Neural progenitor cell (in vitro differentiated cells): ENCODE data around the gene STEAP2. TPM values are rescaled to one million over a fixed set of nuclear protein-coding genes. Genes with fewer than 3 reads are reported as not detected.

Experiments
- DNase-seq: peaks from one replicate; pipeline ENCODE4 v3.0.0-alpha.2; 2016; ENCODE audit warnings: low spot score
- H2AFZ ChIP-seq: fragments of 200-600 bp; sonication (generic); replicated peaks from 2 replicates; pipeline ENCODE4 v1.6.1; 2016; ENCODE audit warnings: antibody characterized with exemption
- H3F3A ChIP-seq: fragments of 200-600 bp; sonication (generic); 2 replicates; pipeline ENCODE4 v1.6.1; 2016; ENCODE audit warnings: antibody characterized with exemption, low read depth
- H3K27ac ChIP-seq: fragments of 200-600 bp; sonication (generic); 2 replicates; pipeline ENCODE4 v1.5.1; 2016; ENCODE audit warnings: mild to moderate bottlenecking
- H3K27me3 ChIP-seq: fragments of 200-600 bp; sonication (generic); 2 replicates; pipeline ENCODE4 v1.6.1; 2016; ENCODE audit warnings: mild to moderate bottlenecking, moderate library complexity
- H3K36me3 ChIP-seq: fragments of 200-600 bp; sonication (generic); 2 replicates; pipeline ENCODE4 v1.5.1; 2016
- H3K4me1 ChIP-seq: fragments of 200-600 bp; sonication (generic); 2 replicates; pipeline ENCODE4 v1.6.1; 2016; ENCODE audit warnings: mixed run types
- H3K4me2 ChIP-seq: fragments of 200-600 bp; sonication (generic); 2 replicates; pipeline ENCODE4 v1.6.1; 2016
- H3K4me3 ChIP-seq: fragments of 200-600 bp; sonication (generic); 2 replicates; pipeline ENCODE4 v1.5.1; 2016
- H3K79me2 ChIP-seq: fragments of 200-600 bp; sonication (generic); 2 replicates; pipeline ENCODE4 v1.6.1; 2016; ENCODE audit warnings: low read depth
- H3K9ac ChIP-seq: fragments of 200-600 bp; sonication (generic); 2 replicates; pipeline ENCODE4 v1.6.1; 2016
- H3K9me3 ChIP-seq: fragments of 200-600 bp; sonication (generic); 2 replicates; pipeline ENCODE4 v1.5.1; 2016; ENCODE audit warnings: low read depth
- H4K20me1 ChIP-seq: fragments of 200-600 bp; sonication (generic); 2 replicates; pipeline ENCODE4 v1.6.1; 2016; ENCODE audit warnings: low read depth
- H3K27ac Mint-ChIP-seq: 3 replicates; pipeline ENCODE4 v1.8.0; 2021; ENCODE audit warnings: mixed read lengths
- H3K27me3 Mint-ChIP-seq: 2 replicates; pipeline ENCODE4 v1.8.0; 2022; ENCODE audit warnings: low read depth, mild to moderate bottlenecking, inconsistent platforms, moderate library complexity, mixed read lengths; ENCODE audit not compliant: insufficient read depth
- H3K36me3 Mint-ChIP-seq: 3 replicates; pipeline ENCODE4 v1.8.0; 2021; ENCODE audit warnings: mixed read lengths
- H3K4me1 Mint-ChIP-seq: 3 replicates; pipeline ENCODE4 v1.8.0; 2021; ENCODE audit warnings: mixed read lengths
- H3K4me3 Mint-ChIP-seq: 3 replicates; pipeline ENCODE4 v1.8.0; 2021; ENCODE audit warnings: mild to moderate bottlenecking, moderate library complexity, mixed read lengths
- H3K9me3 Mint-ChIP-seq: 3 replicates; pipeline ENCODE4 v1.8.0; 2020; ENCODE audit warnings: mixed read lengths
- EZH2 ChIP-seq: fragments of 200-600 bp; sonication (generic); IDR thresholded peaks from 2 replicates; pipeline ENCODE4 v1.6.1; 2017; ENCODE audit warnings: antibody characterized with exemption, mild to moderate bottlenecking, moderate library complexity
- EZH2phosphoT487 ChIP-seq: fragments of 200-600 bp; sonication (generic); IDR thresholded peaks from 2 replicates; pipeline ENCODE4 v1.6.1; 2017; ENCODE audit warnings: antibody characterized with exemption
- total RNA-seq: library from RNA; depleted of rRNA; stranded (reverse); fragments of >200 nt; gene quantifications from 2 replicates; pipeline ENCODE4 v1.2.3, GENCODE V29; 2015; ENCODE audit warnings: low replicate concordance
- TF ChIP-seq, protein P1 (sequence below): fragments of 200-600 bp; sonication (generic); IDR thresholded peaks from 2 replicates; pipeline ENCODE4 v1.5.1; 2017; ENCODE audit warnings: antibody characterized with exemption, mild to moderate bottlenecking

The STEAP2 gene
- total RNA-seq, 1 donor from 2014 or later = 3.6 TPM

DNA sequence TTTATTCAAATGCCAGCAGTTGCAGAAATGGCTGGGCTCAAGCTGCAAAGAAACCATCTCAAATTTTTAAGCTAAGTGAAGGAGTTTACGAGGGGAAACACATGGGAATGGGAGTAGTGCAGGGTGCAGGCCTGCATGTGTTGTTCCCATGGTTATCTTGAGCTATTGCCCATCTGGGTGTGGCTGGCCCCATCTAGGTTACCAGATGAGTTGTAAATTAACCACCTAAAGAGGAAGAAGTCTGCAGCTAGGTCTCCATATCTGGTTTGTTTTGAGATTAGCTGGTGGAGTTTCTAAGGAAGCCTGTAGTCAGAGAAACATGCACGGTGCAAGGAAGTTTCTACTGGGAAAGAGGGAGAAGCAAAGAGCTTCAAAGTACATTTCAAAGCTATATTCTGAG, 23.3 kb upstream of the STEAP2 start:
- peaks cover 14% of the 10 kb centered on the region for H3K9me3 Mint-ChIP-seq
- no peak overlapping the region for H3K27ac Mint-ChIP-seq
- H3K27me3 ChIP-seq = no peaks in the 10 kb centered on the region
- no peak overlapping the region for H3K27ac ChIP-seq
- no peaks in the 10 kb centered on the region for H3K79me2 ChIP-seq
- H3K9me3 ChIP-seq = peaks cover 7% of the 10 kb centered on the region
- no peak overlapping the region for H3K9ac ChIP-seq
- no peak for TF ChIP-seq EZH2
- TF ChIP-seq EZH2phosphoT487 = no peak
- TF ChIP-seq, protein P1, sequence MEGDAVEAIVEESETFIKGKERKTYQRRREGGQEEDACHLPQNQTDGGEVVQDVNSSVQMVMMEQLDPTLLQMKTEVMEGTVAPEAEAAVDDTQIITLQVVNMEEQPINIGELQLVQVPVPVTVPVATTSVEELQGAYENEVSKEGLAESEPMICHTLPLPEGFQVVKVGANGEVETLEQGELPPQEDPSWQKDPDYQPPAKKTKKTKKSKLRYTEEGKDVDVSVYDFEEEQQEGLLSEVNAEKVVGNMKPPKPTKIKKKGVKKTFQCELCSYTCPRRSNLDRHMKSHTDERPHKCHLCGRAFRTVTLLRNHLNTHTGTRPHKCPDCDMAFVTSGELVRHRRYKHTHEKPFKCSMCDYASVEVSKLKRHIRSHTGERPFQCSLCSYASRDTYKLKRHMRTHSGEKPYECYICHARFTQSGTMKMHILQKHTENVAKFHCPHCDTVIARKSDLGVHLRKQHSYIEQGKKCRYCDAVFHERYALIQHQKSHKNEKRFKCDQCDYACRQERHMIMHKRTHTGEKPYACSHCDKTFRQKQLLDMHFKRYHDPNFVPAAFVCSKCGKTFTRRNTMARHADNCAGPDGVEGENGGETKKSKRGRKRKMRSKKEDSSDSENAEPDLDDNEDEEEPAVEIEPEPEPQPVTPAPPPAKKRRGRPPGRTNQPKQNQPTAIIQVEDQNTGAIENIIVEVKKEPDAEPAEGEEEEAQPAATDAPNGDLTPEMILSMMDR = no peak
- no peaks in the 10 kb centered on the region for H3K36me3 ChIP-seq
- H3K4me2 ChIP-seq = no peak overlapping the region
- H3K36me3 Mint-ChIP-seq = no peaks in the 10 kb centered on the region
- H3F3A ChIP-seq = no peaks in the 10 kb centered on the region
- no peak for DNase-seq
- H4K20me1 ChIP-seq = no peaks in the 10 kb centered on the region
- no peaks in the 10 kb centered on the region for H3K4me1 Mint-ChIP-seq
- no peak overlapping the region for H2AFZ ChIP-seq
- H3K4me3 Mint-ChIP-seq = no peak overlapping the region
- no peaks in the 10 kb centered on the region for H3K27me3 Mint-ChIP-seq
- H3K4me1 ChIP-seq = no peaks in the 10 kb centered on the region
- H3K4me3 ChIP-seq = no peak overlapping the region

DNA sequence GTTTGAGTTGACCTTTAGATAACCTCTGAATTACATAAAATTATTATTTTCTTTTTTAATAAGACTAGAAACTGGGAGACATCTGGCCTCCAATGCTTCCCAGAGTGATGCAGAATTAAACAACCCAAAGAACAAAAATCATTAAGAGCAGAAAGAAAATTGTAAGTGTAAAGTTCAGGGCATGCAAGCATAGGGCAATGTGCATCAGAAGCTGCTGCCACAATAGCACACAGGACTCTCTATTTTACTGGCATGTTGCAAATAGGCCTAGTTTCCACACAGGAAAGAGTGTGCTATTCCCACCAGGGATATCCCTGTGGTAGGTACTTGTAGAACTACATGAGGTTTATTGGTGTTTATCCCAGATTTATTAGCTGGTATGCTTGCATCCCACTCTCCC, 20.5 kb upstream of the STEAP2 start:
- no peak overlapping the region for H2AFZ ChIP-seq
- no peak overlapping the region for H3K4me3 ChIP-seq
- H3K4me1 Mint-ChIP-seq = no peaks in the 10 kb centered on the region
- no peak overlapping the region for H3K9ac ChIP-seq
- peaks cover 10% of the 10 kb centered on the region for H3K9me3 Mint-ChIP-seq
- H3K36me3 Mint-ChIP-seq = no peaks in the 10 kb centered on the region
- no peaks in the 10 kb centered on the region for H3K36me3 ChIP-seq
- no peaks in the 10 kb centered on the region for H3K27me3 Mint-ChIP-seq
- no peak overlapping the region for H3K27ac Mint-ChIP-seq
- H3K4me1 ChIP-seq = no peaks in the 10 kb centered on the region
- H3K4me2 ChIP-seq = no peak overlapping the region
- DNase-seq = no peak
- H4K20me1 ChIP-seq = no peaks in the 10 kb centered on the region
- no peaks in the 10 kb centered on the region for H3K79me2 ChIP-seq
- no peaks in the 10 kb centered on the region for H3F3A ChIP-seq
- no peak overlapping the region for H3K4me3 Mint-ChIP-seq
- no peaks in the 10 kb centered on the region for H3K27me3 ChIP-seq
- peaks cover 7% of the 10 kb centered on the region for H3K9me3 ChIP-seq
- TF ChIP-seq, protein P1 = no peak
- TF ChIP-seq EZH2phosphoT487 (no peak), EZH2 (no peak)
- H3K27ac ChIP-seq = no peak overlapping the region

- H3K36me3 ChIP-seq = no peaks in the 10 kb centered on the region
- no peak overlapping the region for H3K27ac ChIP-seq
- H3K9me3 ChIP-seq = peaks cover 7% of the 10 kb centered on the region
- H3K9ac ChIP-seq = no peak overlapping the region
- no peaks in the 10 kb centered on the region for H3K4me1 ChIP-seq
- no peaks in the 10 kb centered on the region for H3K27me3 ChIP-seq
- Mint-ChIP-seq H3K36me3 (no peaks in the 10 kb centered on the region), H3K27ac (no peak overlapping the region), H3K4me1 (no peaks in the 10 kb centered on the region), H3K4me3 (no peak overlapping the region), H3K9me3 (peaks cover 10% of the 10 kb centered on the region), H3K27me3 (peaks cover 2% of the 10 kb centered on the region)
- H2AFZ ChIP-seq = no peak overlapping the region
- H3K4me3 ChIP-seq = no peak overlapping the region
- no peaks in the 10 kb centered on the region for H3K79me2 ChIP-seq
- no peaks in the 10 kb centered on the region for H4K20me1 ChIP-seq
- no peak for DNase-seq
- no peak for TF ChIP-seq EZH2phosphoT487
- TF ChIP-seq, protein P1 = no peak
- no peak for TF ChIP-seq EZH2
- H3K4me2 ChIP-seq = no peak overlapping the region
- H3F3A ChIP-seq = no peaks in the 10 kb centered on the region
Measured at GRCh38 chr7:90191648-90192047, 19.9 kb upstream of the STEAP2 start.
